GM19238 (cell line): Measurements from ENCODE around the gene ABCB8.

ENCODE experiments used
- DNase-seq: peaks from one replicate; pipeline ENCODE4 v3.0.0; 2011; ENCODE audit warnings: low spot score; ENCODE audit not compliant: insufficient read length

ABCB8 gene

DNA sequence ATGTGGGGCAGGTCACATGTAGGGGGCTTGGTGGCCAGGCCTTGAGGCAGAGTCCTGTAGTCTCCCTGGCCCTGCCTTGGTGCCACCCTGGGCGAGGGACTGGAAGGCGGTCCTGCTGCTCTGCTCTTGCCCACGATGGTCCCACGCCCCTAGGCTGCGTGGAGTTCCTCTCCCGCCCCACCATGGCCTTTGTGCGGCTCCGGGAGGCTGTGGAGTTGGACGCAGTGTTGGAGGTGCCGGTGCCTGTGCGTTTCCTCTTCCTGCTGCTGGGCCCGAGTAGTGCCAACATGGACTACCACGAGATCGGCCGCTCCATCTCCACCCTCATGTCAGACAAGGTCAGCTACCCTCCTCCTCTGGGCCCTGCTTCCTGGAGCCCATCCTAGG is 42.3 kb downstream of the ABCB8 start:
- no peak for DNase-seq

DNA sequence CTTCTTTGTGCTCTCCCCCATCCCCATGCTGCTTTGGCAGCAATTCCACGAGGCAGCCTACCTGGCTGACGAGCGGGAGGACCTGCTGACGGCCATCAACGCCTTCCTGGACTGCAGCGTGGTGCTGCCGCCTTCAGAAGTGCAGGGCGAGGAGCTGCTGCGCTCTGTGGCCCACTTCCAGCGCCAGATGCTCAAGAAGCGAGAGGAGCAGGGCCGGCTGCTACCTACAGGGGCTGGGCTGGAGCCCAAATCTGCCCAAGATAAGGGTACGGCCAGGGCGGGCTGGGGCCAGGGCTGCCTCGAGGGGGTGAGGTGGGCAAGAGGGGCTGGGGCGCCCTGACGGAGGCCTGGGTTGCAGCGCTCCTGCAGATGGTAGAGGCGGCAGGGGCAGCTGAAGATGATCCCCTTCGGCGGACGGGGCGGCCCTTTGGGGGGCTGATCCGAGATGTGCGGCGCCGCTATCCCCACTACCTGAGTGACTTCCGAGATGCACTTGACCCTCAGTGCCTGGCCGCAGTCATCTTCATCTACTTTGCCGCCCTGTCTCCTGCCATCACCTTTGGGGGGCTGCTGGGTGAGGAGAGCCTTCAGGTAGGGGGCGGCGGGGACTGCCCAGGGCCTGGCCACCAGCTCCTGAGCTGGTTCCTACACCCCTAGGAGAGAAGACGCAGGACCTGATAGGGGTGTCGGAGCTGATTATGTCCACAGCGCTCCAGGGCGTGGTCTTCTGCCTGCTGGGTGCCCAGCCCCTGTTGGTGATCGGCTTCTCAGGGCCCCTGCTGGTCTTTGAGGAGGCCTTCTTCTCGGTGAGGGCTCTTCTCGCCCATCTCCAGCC is 43.0 kb downstream of the ABCB8 start:
- DNase-seq, result no peak

DNA sequence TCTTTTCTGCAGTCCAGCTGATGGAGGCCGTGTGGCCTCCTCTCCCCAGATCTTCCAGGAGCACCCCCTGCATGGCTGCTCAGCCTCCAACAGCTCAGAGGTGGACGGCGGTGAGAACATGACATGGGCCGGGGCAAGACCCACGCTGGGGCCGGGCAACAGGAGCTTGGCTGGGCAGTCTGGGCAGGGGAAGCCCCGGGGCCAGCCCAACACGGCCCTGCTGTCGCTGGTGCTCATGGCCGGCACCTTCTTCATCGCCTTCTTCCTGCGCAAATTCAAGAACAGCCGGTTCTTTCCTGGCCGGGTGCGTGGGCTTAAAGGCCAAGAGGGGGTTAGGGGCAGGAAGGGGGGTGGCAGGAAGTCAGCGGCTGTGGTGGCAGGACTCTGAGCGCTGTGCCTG is 45.7 kb downstream of the ABCB8 start:
- DNase-seq, result no peak

DNA sequence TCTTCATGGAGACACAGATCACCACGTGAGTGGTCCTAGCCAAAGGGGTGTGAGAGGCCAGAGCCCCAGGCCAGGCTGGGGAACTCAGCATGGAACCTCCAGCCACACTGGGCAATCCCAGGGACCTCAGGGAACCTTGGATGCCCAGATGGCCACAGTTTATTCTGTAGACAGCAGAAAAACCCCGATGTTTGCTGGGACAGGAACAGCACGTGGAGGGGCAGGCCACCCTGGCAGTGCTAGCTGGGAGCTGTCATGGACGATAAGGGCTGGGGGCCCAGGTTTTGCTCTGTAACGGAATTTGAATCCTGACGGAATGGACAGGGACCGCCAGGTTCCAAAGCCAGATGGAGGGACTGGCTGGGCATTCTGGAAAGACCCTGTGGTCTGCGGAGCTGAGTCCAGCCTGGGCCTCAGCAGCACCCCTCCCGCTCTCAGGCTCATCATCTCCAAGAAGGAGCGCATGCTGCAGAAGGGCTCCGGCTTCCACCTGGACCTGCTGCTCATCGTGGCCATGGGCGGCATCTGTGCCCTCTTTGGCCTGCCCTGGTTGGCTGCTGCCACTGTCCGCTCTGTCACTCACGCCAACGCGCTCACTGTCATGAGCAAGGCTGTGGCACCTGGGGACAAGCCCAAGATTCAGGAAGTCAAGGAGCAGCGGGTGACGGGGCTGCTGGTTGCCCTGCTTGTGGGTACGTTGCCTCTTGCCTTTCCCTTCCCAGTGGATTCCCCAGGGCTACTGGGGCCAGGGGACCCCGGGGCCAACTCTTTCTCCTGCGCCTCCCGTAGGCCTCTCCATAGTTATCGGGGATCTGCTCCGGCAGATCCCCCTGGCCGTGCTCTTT is 46.8 kb downstream of the ABCB8 start:
- no peak for DNase-seq

DNA sequence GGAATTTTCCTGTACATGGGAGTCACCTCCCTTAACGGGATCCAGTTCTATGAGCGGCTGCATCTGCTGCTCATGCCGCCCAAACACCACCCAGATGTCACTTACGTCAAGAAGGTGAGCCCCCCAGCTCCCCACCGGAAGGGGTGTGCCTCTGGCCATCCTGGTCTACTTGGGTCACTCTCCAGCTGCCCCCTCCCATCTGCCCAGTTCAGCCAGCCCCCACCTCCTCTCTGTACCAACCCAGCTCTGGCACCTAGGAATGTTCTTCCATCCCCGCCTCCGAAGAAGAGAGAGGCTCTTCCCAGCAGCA is 47.4 kb downstream of the ABCB8 start:
- DNase-seq, result no peak

DNA sequence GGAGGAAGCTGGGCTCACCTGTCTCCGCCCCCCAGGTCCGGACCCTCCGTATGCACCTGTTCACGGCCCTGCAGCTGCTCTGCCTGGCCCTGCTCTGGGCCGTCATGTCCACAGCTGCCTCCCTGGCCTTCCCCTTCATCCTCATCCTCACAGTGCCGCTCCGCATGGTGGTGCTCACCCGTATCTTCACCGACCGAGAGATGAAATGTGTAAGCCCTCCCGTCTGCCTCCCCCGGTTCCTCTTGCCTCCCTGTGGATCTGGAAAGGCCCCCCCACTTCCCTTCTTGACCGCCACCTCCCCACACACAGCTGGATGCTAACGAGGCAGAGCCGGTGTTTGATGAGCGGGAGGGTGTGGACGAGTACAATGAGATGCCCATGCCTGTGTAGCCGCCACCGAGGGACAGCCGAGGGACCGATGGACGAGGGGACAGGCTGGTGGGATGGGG is 47.8 kb downstream of the ABCB8 start:
- DNase-seq, result no peak

DNA sequence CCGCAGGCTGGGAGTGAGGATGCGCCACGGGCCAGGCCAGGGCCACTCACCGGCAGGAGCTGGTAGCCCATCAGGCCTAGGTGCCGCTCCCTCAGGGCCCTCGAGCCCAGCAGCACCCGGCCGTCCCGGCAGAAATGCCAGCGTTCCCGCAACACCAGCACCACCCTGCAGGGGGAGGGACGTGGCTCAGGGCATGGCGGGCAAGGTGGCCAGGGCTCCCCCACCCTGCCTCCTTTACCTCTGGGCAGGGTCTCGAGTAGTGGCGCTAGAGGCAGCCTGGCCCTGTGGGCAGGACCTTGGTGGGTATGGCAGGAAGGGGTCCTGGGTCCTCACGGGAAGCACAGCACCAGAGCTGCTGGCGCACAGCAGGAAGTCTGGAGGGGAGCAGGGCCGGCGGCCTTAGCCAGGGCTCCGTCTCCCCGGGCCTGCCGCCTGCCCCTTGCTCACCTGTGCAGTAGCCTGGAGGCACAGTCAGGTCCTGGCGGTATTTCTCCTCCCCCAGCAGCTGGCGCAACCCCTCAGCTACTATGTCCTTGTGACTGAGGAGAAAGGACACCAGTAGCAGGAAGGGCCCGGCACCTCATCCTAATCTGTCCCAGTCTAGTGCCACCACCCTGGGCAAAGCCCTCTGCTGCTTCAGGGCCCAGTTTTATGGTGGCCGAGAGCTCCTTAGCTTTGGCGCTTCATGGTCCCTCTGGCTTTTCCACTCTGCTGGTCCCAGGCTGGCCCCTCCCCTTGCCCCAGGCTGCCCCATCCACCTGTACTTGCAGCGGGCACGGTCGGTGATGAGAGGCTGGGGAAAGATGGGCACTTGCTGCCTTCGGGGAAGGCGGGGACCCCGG is 48.8 kb downstream of the ABCB8 start:
- no peak for DNase-seq

DNA sequence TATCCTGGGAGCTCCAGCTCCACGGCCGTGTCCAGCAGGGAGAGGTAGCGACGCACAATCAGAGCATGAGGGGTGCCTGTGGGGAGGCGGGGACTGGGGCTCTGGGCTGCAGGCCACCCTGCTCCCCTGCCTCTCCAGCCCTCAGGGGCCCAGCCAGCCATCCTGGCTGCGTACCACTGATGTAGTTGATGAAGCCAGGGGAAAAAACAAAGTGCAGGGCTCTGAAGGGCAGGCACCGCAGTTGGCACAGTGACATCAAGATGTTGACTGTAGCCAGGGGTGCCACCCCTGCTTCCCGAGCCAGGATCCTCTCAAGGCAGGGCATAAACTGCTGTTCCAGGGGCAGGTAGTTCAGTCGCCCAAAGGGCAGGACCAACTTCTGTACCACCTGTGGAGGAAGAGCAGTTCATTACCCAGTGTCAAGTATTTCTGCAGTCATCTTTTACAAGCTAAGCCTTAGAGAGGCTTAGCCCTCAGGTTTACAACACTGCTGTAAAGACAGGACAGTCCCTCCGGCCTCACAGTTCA is 49.5 kb downstream of the ABCB8 start:
- no peak for DNase-seq

DNA sequence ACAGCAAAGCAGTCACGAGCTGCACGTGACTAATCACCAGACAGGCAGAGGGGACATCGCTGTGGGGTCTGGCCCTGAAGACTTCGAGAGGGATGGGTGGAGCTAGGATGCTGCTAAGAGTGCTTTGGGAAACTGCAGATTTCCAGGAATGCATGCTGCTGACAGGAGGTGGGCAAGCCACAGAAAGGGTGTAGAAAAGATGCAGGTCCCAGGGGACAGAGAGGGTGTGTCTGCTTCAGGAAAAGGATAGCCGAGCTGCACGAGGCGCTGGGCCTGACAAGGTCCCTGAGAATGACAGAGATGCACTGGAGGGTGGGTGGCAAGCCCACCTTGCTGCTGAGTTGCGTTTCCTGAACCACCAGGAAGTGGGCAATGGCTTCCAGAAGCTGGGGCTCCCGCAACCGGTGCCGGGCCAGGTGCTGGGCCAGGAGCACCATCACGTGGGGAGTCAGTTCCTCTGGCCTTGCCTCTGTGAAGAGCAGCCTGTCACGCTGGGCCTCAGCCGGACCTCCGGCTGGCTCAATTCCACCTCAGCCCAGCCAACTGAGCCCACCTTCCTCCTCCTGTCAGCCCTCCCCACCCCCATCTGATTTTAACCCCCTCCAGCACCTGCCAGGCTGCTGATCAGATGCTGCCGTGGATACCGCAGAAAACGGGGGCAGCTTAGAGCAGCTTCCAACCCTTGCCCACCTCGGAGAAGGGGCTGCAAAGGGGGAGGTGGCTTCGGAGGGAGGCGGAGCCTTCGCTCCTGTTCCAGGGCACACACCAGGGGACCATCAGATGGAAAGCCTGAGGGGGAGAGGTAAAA is 50.2 kb downstream of the ABCB8 start:
- no peak for DNase-seq

DNA sequence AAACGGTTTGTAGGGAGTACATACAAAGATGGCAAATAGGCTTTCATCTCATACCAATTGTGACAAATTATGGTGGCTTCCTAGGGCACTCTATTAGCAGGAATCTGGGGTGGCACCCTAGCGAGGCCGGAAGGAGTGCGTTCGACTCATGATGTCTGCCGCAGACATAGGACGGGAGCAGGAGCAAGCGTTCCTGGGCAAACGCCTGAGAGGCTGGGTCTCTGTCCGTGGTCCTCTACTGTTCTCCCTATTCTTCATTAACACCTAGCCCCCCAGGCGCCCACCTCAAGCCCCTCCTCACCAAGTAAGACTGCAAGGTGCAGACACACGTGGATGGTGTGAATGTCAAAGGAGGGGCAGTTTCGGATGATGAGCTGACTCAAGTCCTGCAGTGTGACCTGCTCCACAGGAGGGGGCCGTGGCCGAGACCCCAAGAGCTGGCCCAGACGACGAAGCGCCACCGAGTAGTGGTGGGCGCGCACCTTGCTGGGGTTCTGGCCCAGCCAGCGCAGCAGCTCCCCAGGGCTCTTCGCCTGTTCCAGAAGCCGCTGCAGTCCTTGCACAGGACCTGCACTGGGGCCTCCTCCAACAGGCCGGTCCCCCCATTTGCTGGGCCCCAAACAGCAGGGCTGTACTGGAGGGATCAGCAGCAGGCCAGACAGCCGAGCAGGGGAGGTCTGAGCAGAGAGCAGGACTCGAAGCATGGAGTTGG is 51.1 kb downstream of the ABCB8 start:
- DNase-seq, result no peak

DNA sequence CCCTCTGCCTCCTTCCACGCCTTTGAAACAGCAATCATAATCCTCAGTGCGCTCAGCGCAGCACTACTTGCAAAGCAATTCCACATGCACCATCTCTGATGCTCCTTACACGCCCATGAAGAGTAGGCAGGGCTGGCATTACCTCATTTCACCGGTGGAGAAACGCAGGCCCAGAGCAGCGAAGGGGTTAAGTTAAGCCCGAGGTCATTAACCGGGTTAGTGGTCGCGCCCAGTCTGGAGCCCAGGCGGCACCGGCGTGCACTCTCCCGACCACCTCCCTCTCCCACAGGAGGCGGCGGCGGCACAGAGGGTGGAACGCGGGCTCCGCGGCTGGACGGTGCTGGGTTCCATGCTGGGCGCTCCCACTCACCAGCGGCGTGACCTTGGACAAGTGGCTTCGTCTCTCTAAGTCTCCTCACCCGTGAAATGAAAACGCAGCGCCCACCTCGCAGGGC is 51.8 kb downstream of the ABCB8 start:
- no peak for DNase-seq

DNA sequence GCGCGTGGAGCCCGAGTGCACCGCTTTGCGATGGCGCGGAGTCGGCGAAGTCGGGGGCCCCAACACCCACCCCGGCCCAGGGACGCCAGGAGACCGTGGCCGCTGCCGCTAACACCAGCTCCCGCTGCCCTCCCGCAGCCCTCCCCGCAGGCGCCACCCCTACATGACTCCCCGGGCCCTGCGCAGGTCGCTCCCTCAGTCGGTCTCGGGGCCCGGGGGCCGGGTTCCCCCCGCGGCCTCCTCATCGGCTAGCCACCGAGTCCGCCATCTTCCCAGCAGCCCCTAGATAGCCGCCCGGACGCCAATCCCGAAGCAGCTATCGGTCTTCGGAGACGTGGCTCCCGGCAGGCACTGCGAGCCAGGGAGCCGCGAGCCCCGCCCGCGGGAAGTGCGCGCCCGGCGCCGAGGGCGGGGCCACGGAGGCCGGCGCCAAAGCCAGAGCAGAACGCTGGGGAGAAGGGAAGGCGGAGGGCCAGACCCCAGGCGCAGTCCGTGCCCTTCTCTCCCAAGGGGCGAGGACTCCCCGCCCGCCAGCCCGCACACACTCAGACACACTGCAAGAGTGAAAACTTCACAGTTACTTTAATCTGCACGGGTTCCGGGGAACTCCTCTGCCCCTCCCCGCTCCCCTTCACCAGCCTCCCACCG is 52.4 kb downstream of the ABCB8 start, which contains the start of gene FASTK:
Gene FASTK, minus strand, starts transcription at position 288 of the 648 bp plus-strand sequence. Its CDS starts 43 bp downstream, at position 245.
- DNase-seq, result peak; percentile 99

DNA sequence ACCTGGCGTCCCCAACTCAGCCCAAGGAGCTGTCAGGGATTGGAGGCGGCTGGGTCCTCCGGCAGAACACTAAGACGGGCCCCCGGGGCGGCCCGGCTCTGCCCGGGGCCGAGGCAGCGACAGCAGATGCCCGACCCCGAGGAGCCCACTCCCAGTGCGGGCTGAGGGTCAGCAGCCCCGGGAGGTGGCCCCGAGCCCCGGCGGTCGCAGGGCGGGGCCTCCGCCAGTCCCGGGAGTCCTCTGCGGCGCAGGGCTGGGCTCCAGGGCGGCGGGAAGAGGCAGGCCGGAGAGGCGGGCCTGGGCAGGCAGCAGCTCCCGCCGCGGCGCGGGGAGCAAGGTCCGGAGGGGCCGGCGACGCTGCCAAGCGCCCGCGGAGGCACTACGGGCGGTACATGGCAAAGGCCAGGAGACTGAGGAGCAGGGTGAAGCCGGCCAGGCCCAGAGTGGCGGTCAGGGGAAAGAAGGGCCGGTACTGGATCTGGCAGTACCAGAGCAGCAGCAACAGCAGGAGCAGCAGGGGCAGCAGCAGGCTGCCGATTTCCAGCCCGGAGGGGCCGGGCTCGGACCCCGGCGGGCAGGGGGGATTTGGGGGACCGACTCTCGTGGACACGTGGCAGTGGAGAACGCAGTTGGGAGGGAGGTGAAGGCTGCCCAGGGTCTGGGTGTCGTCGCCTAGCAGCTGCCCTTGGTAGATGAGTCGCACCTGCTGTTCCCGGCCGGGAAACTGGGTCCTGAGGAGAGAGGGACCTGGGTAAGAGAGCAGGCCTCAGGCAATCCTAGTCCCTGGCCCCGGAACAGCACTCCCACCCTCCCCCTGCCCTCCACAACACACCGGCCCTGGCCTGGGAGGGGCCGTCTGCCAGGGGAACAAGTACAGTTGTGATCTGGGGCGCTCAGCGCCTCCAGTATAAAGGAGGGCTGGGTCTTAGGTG is 53.2 kb downstream of the ABCB8 start:
- DNase-seq, result no peak

DNA sequence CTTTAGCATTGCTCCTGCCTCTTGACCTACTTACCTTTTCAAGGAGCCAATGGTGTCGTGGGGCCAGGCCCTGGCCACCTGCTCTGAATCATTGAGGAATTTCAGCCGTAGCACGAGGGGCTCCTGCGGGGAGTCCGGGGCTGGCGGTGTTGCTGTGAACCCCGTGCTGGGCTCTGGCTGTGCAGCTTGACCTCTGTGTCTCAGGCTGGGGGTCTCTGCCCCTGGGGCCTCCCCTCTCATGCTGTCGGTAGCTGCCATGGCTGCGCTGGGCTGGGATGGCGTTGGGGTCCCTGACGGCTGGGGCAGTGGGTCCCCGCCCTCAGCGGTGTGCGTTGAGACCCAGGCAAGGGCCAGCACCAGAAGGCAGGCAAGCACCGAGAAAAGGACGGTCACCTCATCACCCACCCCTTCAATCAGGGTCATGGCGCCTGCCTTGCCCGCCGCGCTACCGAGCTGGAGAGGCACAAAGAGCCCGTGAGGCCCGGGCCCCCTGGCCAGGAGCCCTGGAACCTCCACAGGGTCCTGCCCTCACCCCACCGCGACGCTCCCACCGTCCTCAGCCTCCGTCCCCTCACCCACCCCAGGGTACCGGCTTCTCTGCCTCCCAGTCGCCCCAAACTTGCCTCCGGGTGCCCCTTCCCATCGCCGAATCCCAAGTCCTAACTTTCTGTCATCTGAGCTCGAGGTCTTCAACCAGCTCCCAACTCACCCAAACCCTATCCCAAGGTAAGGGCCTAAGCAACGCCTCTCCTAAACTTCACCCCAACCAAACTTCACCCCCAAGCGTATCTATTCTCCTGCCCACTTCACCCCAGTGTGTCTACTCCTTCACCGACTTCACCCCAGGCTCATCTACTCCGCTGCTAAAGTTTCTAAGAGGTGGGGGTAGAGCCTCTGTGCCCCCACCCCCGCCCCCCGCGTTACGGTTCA is 54.2 kb downstream of the ABCB8 start:
- no peak for DNase-seq

DNA sequence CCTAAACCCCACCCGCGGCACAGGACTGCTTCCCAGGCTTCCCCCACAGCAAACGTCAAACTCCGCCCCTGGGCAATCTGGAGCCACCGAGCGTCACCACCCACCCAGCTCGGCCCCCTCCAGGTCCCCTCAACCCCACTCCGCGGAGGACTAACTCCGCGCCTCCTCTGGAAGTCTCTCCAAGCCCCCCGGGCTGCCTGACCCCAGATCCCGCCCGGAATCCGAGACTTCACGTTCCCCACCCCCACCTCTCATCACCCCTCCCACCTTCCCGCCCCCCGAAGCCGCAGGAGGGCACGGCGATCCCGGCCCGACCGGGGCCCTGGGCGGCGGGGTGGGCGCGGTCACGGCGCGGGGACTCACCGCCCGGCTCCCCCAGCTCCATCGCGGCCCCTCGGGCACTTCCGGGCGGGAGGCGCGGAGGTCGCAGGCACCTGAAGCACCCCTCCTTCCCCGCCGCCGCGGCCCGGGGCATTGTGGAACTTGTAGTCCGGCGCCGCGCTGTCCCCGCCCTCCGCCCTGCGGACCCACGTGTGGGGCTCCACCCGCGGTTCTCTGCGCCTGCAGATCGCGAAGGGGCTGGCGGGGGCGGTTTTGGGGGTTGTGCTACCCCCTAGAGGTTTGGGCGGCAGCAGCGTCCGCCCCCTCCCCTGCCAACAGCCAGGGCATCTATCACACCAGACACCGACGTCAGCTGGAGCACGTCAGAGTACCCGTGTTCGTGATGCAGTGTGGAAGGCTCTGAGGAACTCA is 55.0 kb downstream of the ABCB8 start, which contains the start of gene TMUB1:
Gene TMUB1, minus strand, starts transcription at position 423 of the 753 bp plus-strand sequence. CDS start 930 bp downstream, outside the sequence.
- peak; percentile 87 for DNase-seq

DNA sequence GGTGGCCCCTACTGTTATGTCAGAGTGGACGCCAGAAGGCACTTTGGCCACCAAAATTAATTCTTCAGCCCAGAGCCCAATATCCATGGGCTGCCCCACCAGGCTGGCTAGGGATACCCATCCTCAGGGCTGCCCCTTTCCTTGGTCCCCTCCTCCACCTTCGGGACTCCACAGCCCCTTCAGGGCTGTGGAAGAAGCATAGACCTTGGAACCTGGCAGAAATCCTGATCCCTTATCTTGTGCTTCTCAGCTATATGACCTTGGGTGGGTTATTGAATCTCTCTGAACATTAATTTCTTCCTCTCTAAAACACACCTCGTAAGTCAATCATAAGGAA is 55.5 kb downstream of the ABCB8 start:
- DNase-seq, result no peak
